IMR-90 (cell line): Measurements from ENCODE around the gene AKAP8L. TPM values are rescaled to one million over a fixed set of nuclear protein-coding genes. Genes with fewer than 3 reads are reported as not detected.

ENCODE experiments used
- ATAC-seq: fragments of 200-7000 bp; cut with Tn5 transposase; 2 replicates; pipeline ENCODE4 v1.9.1; 2020; ENCODE audit warnings: low read depth, mild to moderate bottlenecking, moderate library complexity
- BruUV-seq: library from RNA; stranded (reverse); fragments of 400-500 nt; replicated peaks from 2 replicates; lab custom pipeline; 2021; lab: Mats Ljungman, UMichigan
- CTCF ChIA-PET: fragments of 300-600 bp; formaldehyde crosslinking; extraction: SDS; loops from one replicate; lab custom pipeline; 2021; ENCODE audit warnings: antibody characterized with exemption; lab: Yijun Ruan, JAX
- POLR2A ChIA-PET: fragments of 300-600 bp; sonication (Branson Sonifier 250); formaldehyde crosslinking; loops from one replicate; lab custom pipeline; 2022; ENCODE audit warnings: antibody characterized with exemption; ENCODE audit not compliant: unreplicated experiment; lab: Charles Lee
- DNase-seq: peaks from one replicate; pipeline ENCODE4 v3.0.0; 2013
- H2AFZ ChIP-seq: replicated peaks from 2 replicates; pipeline ENCODE3; 2013; ENCODE audit warnings: low read length, mild to moderate bottlenecking; ENCODE audit not compliant: poor library complexity
- H2AK5ac ChIP-seq: 2 replicates; pipeline ENCODE4 v1.6.1; 2013; ENCODE audit warnings: low read depth, low read length, inconsistent platforms
- H2AK9ac ChIP-seq: replicated peaks from 2 replicates; pipeline ENCODE3; 2013; ENCODE audit warnings: mild to moderate bottlenecking, low read depth, low read length, moderate library complexity; ENCODE audit not compliant: poor library complexity
- H2BK120ac ChIP-seq: 2 replicates; pipeline ENCODE4 v1.6.1; 2013; ENCODE audit warnings: low read depth, low read length, inconsistent platforms
- H2BK15ac ChIP-seq: 3 replicates; pipeline ENCODE4 v1.6.1; 2013; ENCODE audit warnings: low read depth, low read length, inconsistent platforms
- H2BK20ac ChIP-seq: 2 replicates; pipeline ENCODE4 v1.6.1; 2013; ENCODE audit warnings: low read depth, mild to moderate bottlenecking, inconsistent platforms, low read length, moderate library complexity
- H2BK5ac ChIP-seq: 2 replicates; pipeline ENCODE4 v1.6.1; 2013; ENCODE audit warnings: mild to moderate bottlenecking, low read depth, low read length, inconsistent platforms; ENCODE audit not compliant: poor library complexity, severe bottlenecking
- H3K14ac ChIP-seq: replicated peaks from 2 replicates; pipeline ENCODE4 v1.6.1; 2013; ENCODE audit warnings: low read depth, low read length, inconsistent platforms
- H3K18ac ChIP-seq: 2 replicates; pipeline ENCODE4 v1.6.1; 2013; ENCODE audit warnings: low read depth, low read length, control low read depth
- H3K23ac ChIP-seq: 2 replicates; pipeline ENCODE4 v1.6.1; 2013; ENCODE audit warnings: low read depth, low read length, inconsistent platforms
- H3K27ac ChIP-seq: 2 replicates; pipeline ENCODE4 v1.5.1; 2013; ENCODE audit warnings: mild to moderate bottlenecking, control low read depth, low read length; ENCODE audit not compliant: insufficient read depth
- H3K27me3 ChIP-seq: 2 replicates; pipeline ENCODE4 v1.6.1; 2013; ENCODE audit warnings: low read length; ENCODE audit not compliant: control insufficient read depth, insufficient read depth
- H3K36me3 ChIP-seq: 2 replicates; pipeline ENCODE4 v1.6.1; 2013; ENCODE audit warnings: low read length, mixed read lengths; ENCODE audit not compliant: control insufficient read depth, insufficient read depth
- H3K4ac ChIP-seq: 2 replicates; pipeline ENCODE4 v1.6.1; 2013; ENCODE audit warnings: low read depth, low read length, inconsistent platforms
- H3K4me1 ChIP-seq: 2 replicates; pipeline ENCODE4 v1.6.1; 2013; ENCODE audit warnings: low read length, mixed read lengths; ENCODE audit not compliant: control insufficient read depth, insufficient read depth
- H3K4me2 ChIP-seq: 2 replicates; pipeline ENCODE4 v1.6.1; 2013; ENCODE audit warnings: low read depth, mild to moderate bottlenecking, control low read depth, low read length, moderate library complexity
- H3K4me3 ChIP-seq: 2 replicates; pipeline ENCODE4 v1.5.1; 2013; ENCODE audit warnings: low read depth, mild to moderate bottlenecking, control low read depth, low read length, moderate library complexity; ENCODE audit not compliant: insufficient read depth
- H3K56ac ChIP-seq: 2 replicates; pipeline ENCODE4 v1.6.1; 2013; ENCODE audit warnings: low read length, inconsistent platforms; ENCODE audit not compliant: insufficient read depth; ENCODE audit errors: extremely low read depth
- H3K79me1 ChIP-seq, 2 experiments: 2 replicates each; pipeline ENCODE4 v1.6.1; 2013; ENCODE audit warnings: low read length in 2 of 2, inconsistent platforms in 1 of 2, low read depth in 1 of 2
- H3K9ac ChIP-seq: 2 replicates; pipeline ENCODE4 v1.6.1; 2013; ENCODE audit warnings: low read depth, low read length, control low read depth
- H3K9me1 ChIP-seq: 2 replicates; pipeline ENCODE4 v1.6.1; 2013; ENCODE audit warnings: low read length, inconsistent platforms; ENCODE audit not compliant: insufficient read depth
- H3K9me3 ChIP-seq: 2 replicates; pipeline ENCODE4 v1.6.1; 2013; ENCODE audit warnings: low read length; ENCODE audit not compliant: control insufficient read depth, insufficient read depth
- H4K20me1 ChIP-seq: 2 replicates; pipeline ENCODE4 v1.6.1; 2013; ENCODE audit warnings: low read length, inconsistent platforms; ENCODE audit not compliant: insufficient read depth
- H4K5ac ChIP-seq: 2 replicates; pipeline ENCODE4 v1.6.1; 2013; ENCODE audit warnings: mild to moderate bottlenecking, low read depth, low read length, control low read depth
- H4K8ac ChIP-seq, 2 experiments: 2 replicates each; pipeline ENCODE4 v1.6.1; 2013; ENCODE audit warnings: low read depth in 2 of 2, low read length in 2 of 2, control low read depth in 1 of 2, inconsistent platforms in 1 of 2
- H4K91ac ChIP-seq: 2 replicates; pipeline ENCODE4 v1.6.1; 2013; ENCODE audit warnings: low read depth, low read length, inconsistent platforms; ENCODE audit not compliant: insufficient read depth
- MXI1 ChIP-seq: IDR thresholded peaks from 2 replicates; pipeline ENCODE4 v1.6.1; 2012; ENCODE audit warnings: low read depth, mild to moderate bottlenecking, low read length, moderate library complexity, borderline replicate concordance
- NFE2L2 ChIP-seq: fragments of 150-350 bp; IDR thresholded peaks from 2 replicates; pipeline ENCODE4 v1.6.1; 2016; ENCODE audit warnings: low read depth, mild to moderate bottlenecking, low read length
- RAD21 ChIP-seq: IDR thresholded peaks from 2 replicates; pipeline ENCODE4 v1.6.1; 2012; ENCODE audit warnings: low read length, improper control_type of control experiment
- RFX5 ChIP-seq: IDR thresholded peaks from 2 replicates; pipeline ENCODE4 v1.8.0; 2012; ENCODE audit warnings: low read depth, mild to moderate bottlenecking, low read length, moderate library complexity
- WGBS, 2 experiments: methylation state at CpG; one replicate each; pipeline versions ENCODE4 v1.1.5 to v1.1.7; 2013; ENCODE audit warnings: missing lambda C conversion rate in 2 of 2; ENCODE audit not compliant: insufficient read length in 1 of 2; ENCODE audit errors: extremely low coverage in 2 of 2; 5-methylcytosine and 5-hydroxymethylcytosine counted together
- dilution Hi-C: fragments of 300-500 bp; cut with HindIII; formaldehyde crosslinking; loops from one replicate; pipeline ENCODE4 v1.14.3; 2018; ENCODE audit warnings: low sequenced_read_pairs; ENCODE audit not compliant: unreplicated experiment
- in situ Hi-C: fragments of 300-500 bp; cut with MboI; formaldehyde crosslinking; loops from 3 replicates; pipeline ENCODE4 v1.14.3; 2019; ENCODE audit warnings: low sequenced_read_pairs, inconsistent platforms, mixed read lengths
- intact Hi-C: fragments of 100-400 bp; cut with micrococcal nuclease; formaldehyde crosslinking; loops from 2 replicates; pipeline ENCODE4 v1.10.0; 2022
- polyA plus RNA-seq, 3 experiments: library from polyadenylated mRNA; depleted of rRNA; stranded (reverse); fragments of >200 nt; gene quantifications; 2 replicates each; pipeline ENCODE4 v1.2.3, GENCODE V29; 2012; ENCODE audit warnings: low replicate concordance in 1 of 3
- total RNA-seq: library from RNA; depleted of rRNA; stranded (reverse); fragments of >200 nt; gene quantifications from 2 replicates; pipeline ENCODE4 v1.2.3, GENCODE V29; 2012
- TF ChIP-seq, protein P1 (sequence below): conservative IDR thresholded peaks from 2 replicates; pipeline ENCODE4 v1.5.1; 2012; ENCODE audit warnings: mild to moderate bottlenecking, low read depth, low read length, improper control_type of control experiment

Gene AKAP8L
- total and polyA plus RNA-seq, 2 of the 4 experiments (the other 2 are of a cell fraction) = 43.1 to 44.6 TPM

DNA sequence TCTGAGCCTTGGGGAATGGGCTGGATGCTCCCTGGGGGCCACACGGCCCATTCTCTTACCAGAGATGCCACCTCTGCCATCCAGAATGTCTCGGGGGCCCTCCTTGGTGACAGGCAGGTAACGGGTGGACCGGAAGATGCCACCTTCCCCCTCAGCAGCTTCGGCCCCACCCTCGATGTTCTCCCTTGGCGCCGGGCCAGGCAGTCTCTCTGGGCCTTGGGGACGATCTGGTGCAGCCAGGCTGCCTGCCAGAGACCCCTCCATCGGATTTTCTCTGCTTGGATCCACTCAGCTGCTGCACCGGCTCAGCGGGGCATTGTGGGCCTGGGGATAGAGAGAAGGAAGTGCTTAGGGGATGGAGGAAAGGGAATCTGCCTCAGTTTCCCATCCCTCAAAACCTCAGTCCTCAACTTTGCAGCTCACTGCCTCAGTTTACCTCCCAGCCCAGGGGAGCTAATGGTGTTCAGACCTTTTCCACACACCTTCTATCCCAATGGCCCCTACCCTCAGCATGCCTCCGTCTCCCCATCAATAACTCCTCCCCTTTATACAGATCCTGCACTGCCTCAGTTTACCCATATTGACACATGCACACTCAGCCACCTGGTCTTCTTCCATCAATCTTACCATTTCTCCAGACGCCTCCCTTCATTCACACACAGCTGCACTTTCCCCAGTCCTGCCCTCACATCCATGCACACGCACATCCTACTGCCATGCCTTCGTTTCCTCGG is 29.4 kb upstream of the AKAP8L start:
- POLR2A ChIA-PET = interaction anchor here (0.9 kb wide), 1 partner anchor 16 kb away, joined by 3 read pairs; no protein-coding TSS in a partner anchor
- in situ Hi-C loops = loop anchor here (25.0 kb wide), 1 partner anchor 886 kb away; the partner anchor contains the start of gene NDUFB7
- Histone ChIP-seq H2AK5ac (peak overlapping the region; percentile 49; the same call in 1 of the 2 replicates), H4K8ac (peak overlapping the region in 1 of 2 experiments; percentile 66; a peak in 1 of 4 replicates), H3K9me1 (peaks cover 15% of the 10 kb centered on the region), H4K20me1 (no peaks in the 10 kb centered on the region; the same call in 1 of the 2 replicates), H3K14ac (0 out of 2 replicates have a peak overlapping the region, but pooled peaks have one; percentile 79), H4K91ac (no peak overlapping the region), H3K56ac (no peak overlapping the region), H4K5ac (no peak overlapping the region), H3K9ac (no peak overlapping the region), H2AFZ (peak overlapping the region; percentile 95), H3K4me2 (no peak overlapping the region), H3K4ac (no peak overlapping the region), H3K36me3 (peaks cover 8% of the 10 kb centered on the region; the same call in 1 of the 2 replicates), H2BK120ac (no peak overlapping the region), H3K18ac (no peak overlapping the region), H3K23ac (peak overlapping the region; percentile 64; the same call in 1 of the 2 replicates), H2AK9ac (peak overlapping the region; percentile 96), H3K4me1 (peaks cover 5% of the 10 kb centered on the region; the same call in 1 of the 2 replicates), H3K4me3 (no peak overlapping the region), H3K79me1 (peaks cover 0 to 6% of the 10 kb centered on the region in 2 experiments; a peak in 1 of 4 replicates), H3K27me3 (no peaks in the 10 kb centered on the region), H2BK15ac (no peak overlapping the region), H3K27ac (no peak overlapping the region), H2BK5ac (no peak overlapping the region), H2BK20ac (no peak overlapping the region), H3K9me3 (no peaks in the 10 kb centered on the region)
- TF ChIP-seq MXI1 (no peak), RFX5 (no peak), RAD21 (no peak), NFE2L2 (no peak)
- TF ChIP-seq, protein P1, sequence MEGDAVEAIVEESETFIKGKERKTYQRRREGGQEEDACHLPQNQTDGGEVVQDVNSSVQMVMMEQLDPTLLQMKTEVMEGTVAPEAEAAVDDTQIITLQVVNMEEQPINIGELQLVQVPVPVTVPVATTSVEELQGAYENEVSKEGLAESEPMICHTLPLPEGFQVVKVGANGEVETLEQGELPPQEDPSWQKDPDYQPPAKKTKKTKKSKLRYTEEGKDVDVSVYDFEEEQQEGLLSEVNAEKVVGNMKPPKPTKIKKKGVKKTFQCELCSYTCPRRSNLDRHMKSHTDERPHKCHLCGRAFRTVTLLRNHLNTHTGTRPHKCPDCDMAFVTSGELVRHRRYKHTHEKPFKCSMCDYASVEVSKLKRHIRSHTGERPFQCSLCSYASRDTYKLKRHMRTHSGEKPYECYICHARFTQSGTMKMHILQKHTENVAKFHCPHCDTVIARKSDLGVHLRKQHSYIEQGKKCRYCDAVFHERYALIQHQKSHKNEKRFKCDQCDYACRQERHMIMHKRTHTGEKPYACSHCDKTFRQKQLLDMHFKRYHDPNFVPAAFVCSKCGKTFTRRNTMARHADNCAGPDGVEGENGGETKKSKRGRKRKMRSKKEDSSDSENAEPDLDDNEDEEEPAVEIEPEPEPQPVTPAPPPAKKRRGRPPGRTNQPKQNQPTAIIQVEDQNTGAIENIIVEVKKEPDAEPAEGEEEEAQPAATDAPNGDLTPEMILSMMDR = no peak
- CTCF ChIA-PET = no interaction called here
- BruUV-seq = no TSS peak
- WGBS, 2 experiments = 32% methylated on average over 10 of the region's 17 CpGs; no CpG with 5 or more reads in 1 of the 2 experiments
- no peak for ATAC-seq
- intact Hi-C loops = no loop called here
- dilution Hi-C loops = no loop called here
- no peak for DNase-seq
